ENCODE data around the gene EHHADH. TPM values are rescaled to one million over a fixed set of nuclear protein-coding genes. Genes with fewer than 3 reads are reported as not detected.
"Not testable (repeated sequence)": the region's sequence is repeated elsewhere in the genome, so short reads cannot be mapped to it uniquely, and the experiment has no call there.

The EHHADH gene
- total RNA-seq, 1 donor from 2014 or later: 7.8 TPM

GRCh38 chr3:185250247-185250646 lies 3.6 kb downstream of the EHHADH start:
- TF ChIP-seq CTCF (IDR thresholded peaks at IDR 0.05; ENCODE audit: unreplicated experiment): no peak
- Mint-ChIP-seq H3K4me3 (no peak overlapping the region), H3K9me3 (peaks cover 4% of the 10 kb centered on the region), H3K4me1 (peaks cover 3% of the 10 kb centered on the region), H3K36me3 (no peaks in the 10 kb centered on the region), H3K27me3 (ENCODE audit: low read depth) (no peaks in the 10 kb centered on the region), H3K27ac (no peak overlapping the region)
- DNase-seq (ENCODE audit: low spot score in 2 of 2, unreplicated experiment in 2 of 2): no peak

GRCh38 chr3:185242642-185243041 lies 11.2 kb downstream of the EHHADH start:
- no peaks in the 10 kb centered on the region for H3K4me1 Mint-ChIP-seq
- H3K36me3 Mint-ChIP-seq: peaks cover 18% of the 10 kb centered on the region
- TF ChIP-seq CTCF (IDR thresholded peaks at IDR 0.05; ENCODE audit: unreplicated experiment): no peak
- no peak overlapping the region for H3K4me3 Mint-ChIP-seq
- H3K9me3 Mint-ChIP-seq: peaks cover 59% of the 10 kb centered on the region
- peaks cover 2% of the 10 kb centered on the region for H3K27me3 Mint-ChIP-seq (ENCODE audit: low read depth)
- DNase-seq (ENCODE audit: low spot score in 2 of 2, unreplicated experiment in 2 of 2): no peak
- H3K27ac Mint-ChIP-seq: no peak overlapping the region

- H3K27ac Mint-ChIP-seq: no peak overlapping the region
- H3K27me3 Mint-ChIP-seq (ENCODE audit: low read depth): peaks cover 2% of the 10 kb centered on the region
- H3K4me3 Mint-ChIP-seq: no peak overlapping the region
- no peak for DNase-seq (ENCODE audit: low spot score in 2 of 2, unreplicated experiment in 2 of 2)
- H3K9me3 Mint-ChIP-seq: peaks cover 45% of the 10 kb centered on the region
- no peaks in the 10 kb centered on the region for H3K4me1 Mint-ChIP-seq
- TF ChIP-seq CTCF (IDR thresholded peaks at IDR 0.05; ENCODE audit: unreplicated experiment): no peak
- peaks cover 29% of the 10 kb centered on the region for H3K36me3 Mint-ChIP-seq
Observed at GRCh38 chr3:185236969-185237368, 16.9 kb downstream of the EHHADH start.

- Mint-ChIP-seq H3K4me1 (no peaks in the 10 kb centered on the region), H3K27ac (no peak overlapping the region), H3K4me3 (no peak overlapping the region), H3K27me3 (ENCODE audit: low read depth) (no peaks in the 10 kb centered on the region), H3K36me3 (peaks cover 25% of the 10 kb centered on the region), H3K9me3 (peaks cover 21% of the 10 kb centered on the region)
- TF ChIP-seq CTCF (IDR thresholded peaks at IDR 0.05; ENCODE audit: unreplicated experiment): no peak
- DNase-seq (ENCODE audit: low spot score in 2 of 2, unreplicated experiment in 2 of 2): no peak
Observed at GRCh38 chr3:185233328-185233727, 20.5 kb downstream of the EHHADH start.

GRCh38 chr3:185226526-185226925 lies 27.3 kb downstream of the EHHADH start:
- not testable (repeated sequence) for H3K27me3 Mint-ChIP-seq (ENCODE audit: low read depth); DNase-seq (ENCODE audit: low spot score in 2 of 2, unreplicated experiment in 2 of 2); H3K36me3 Mint-ChIP-seq; H3K27ac Mint-ChIP-seq; H3K9me3 Mint-ChIP-seq; H3K4me1 Mint-ChIP-seq; H3K4me3 Mint-ChIP-seq

- DNase-seq (ENCODE audit: low spot score in 2 of 2, unreplicated experiment in 2 of 2): no peak
- Mint-ChIP-seq H3K27ac (no peak overlapping the region), H3K4me1 (peaks cover 4% of the 10 kb centered on the region), H3K4me3 (no peak overlapping the region), H3K27me3 (ENCODE audit: low read depth) (no peaks in the 10 kb centered on the region), H3K36me3 (peaks cover 10% of the 10 kb centered on the region), H3K9me3 (no peaks in the 10 kb centered on the region)
- TF ChIP-seq CTCF (IDR thresholded peaks at IDR 0.05; ENCODE audit: unreplicated experiment): no peak
Observed at GRCh38 chr3:185225523-185225922, 28.3 kb downstream of the EHHADH start.

Data from mesothelial cell of epicardium (in vitro differentiated cells).